GM18517 (cell line): ENCODE data around the gene ATXN7L1.

ENCODE experiments used
- ATAC-seq: cut with Tn5 transposase; IDR thresholded peaks from one replicate; pipeline ENCODE4 v1.9.1; 2021; ENCODE audit warnings: mild to moderate bottlenecking, moderate library complexity; ENCODE audit not compliant: unreplicated experiment

Gene ATXN7L1

DNA sequence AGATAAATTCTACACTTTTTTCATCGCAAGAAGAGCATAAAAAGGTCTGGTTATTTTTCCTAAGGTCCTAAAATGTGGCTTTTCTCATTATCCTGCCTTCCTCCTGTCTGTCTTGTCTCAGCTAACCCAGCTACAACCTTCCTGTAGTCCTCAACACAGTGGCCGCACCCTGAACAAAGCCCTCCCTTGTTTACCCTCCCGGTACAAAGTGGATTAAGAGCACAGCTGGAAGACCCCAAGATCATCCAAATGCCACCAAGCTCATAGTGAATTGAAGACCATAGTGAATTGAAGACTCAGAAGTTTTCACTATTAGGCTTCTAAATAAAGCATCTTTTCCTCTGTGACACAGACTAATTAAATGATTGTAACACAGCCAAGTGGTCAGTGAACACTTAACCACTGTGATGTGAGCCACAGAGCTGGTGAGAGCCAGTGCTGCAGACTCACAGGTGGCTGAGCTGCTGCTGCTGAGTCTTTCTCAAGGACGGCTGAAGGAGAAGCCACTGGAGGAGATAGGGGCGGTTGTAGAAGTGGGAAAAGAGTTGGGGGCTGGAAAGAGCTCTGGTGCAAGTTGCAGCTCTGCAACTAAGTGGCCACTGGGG lies 123.6 kb downstream of the ATXN7L1 start:
- no peak for ATAC-seq

GRCh38 chr7:105751054-105751453 lies 125.3 kb downstream of the ATXN7L1 start:
- ATAC-seq: no peak

- no peak for ATAC-seq
Observed at GRCh38 chr7:105748701-105749100, 127.7 kb downstream of the ATXN7L1 start.

DNA sequence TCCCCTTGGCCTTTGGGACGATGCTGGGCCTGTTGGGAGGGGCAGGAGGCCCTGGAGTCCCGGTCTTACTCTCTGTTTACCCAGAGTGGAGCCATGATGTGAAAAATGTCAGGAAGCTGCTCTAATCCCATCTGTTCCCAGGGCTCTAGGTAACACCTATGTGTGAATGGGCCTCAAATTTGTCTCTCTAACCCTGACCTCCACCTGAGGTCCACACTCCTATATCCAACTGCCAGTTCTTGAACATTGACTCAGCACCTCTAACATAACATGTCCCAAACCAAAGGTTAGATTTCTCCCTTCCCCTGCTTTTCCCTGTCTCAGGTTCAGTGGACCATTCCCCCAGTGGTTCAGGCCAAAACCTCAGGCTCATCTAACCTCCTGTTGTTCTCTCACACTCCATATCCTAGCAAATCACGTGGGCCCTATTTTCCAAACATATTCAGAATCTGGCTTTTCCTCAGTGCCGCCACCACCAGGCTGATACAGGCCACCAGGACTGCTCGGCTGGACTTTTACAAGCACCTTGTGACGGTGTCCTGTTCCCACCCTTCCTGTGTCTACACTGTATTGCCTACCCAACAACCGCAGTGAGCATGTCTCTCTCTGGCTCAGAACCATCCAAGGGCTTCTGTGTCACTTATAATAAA lies 130.6 kb downstream of the ATXN7L1 start:
- no peak for ATAC-seq

GRCh38 chr7:105744258-105744657 lies 132.1 kb downstream of the ATXN7L1 start:
- no peak for ATAC-seq

DNA sequence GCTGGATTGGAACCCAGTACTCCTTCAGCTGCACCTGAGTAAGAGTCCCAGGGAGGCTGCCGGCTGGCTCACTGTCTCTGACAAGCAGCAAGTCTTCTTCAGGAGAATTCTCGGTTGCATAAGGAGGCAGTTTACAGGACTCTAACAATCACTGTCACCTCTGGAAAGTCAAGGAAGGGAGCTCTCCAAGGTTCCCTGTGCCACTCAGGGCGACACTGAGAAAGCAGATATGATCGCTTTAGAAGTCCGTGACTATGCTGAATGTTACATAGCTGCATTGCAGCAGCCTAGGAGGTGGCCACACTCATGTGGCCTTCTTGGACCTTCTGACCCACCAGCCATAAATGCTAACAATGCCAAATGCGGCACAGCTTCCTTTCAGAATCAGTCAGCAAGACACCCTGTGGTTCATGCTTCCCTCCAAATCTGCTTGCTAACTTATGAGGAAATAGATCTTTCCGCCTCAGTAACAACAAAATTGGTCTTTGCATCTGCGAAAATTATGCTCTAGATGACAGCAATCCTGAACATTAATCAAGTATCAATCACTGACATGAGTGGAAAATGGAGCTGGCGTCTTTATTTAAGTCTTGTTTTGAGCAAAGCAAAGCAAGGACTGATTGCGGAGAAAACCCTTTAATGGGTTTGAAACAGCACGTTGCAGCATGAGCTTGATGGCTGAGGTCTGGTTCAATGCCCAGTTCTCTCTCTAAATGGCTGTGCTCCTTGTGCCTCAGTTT lies 132.9 kb downstream of the ATXN7L1 start:
- no peak for ATAC-seq

DNA sequence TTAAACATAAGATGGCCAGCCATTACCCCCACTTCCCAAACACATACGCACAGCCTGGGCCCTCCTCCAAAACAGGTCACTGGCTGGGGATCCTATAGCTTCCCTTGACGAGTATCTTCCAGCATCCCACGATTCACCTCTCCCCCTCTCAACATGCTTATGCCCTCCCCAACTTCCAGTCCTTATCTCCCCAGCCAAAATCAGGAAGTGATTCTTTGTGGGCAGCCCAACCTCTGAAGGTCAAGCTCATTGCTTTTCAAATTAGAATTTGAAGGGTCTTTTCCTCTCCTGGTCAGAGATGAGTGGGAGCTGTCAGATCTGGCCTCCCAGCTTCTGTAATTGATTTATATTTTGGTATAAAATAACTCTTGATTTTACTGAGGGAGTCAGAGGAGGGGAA lies 133.6 kb downstream of the ATXN7L1 start:
- ATAC-seq: no peak

DNA sequence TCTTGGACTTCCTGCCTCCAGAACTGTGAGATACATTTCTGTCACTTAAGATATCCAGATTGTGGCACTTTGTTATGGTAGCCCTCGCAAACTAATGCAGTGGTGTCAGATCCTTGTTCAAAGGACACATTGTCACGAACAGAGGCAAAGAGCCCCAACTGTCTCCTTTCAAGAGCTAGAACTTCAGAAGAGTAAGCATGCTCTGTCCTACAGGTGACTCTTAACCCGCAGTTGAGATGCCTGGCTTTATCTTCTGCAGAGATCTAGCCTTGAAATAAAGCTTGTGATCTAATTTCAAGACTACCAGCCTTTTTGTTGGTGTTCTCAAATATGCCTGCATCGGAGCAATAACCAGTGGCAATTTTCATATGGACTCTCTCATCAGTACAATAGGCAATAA lies 134.4 kb downstream of the ATXN7L1 start:
- ATAC-seq: no peak

GRCh38 chr7:105738133-105738532 lies 138.3 kb downstream of the ATXN7L1 start:
- ATAC-seq: no peak

- ATAC-seq: no peak
Observed at GRCh38 chr7:105734233-105734632, 142.2 kb downstream of the ATXN7L1 start.

DNA sequence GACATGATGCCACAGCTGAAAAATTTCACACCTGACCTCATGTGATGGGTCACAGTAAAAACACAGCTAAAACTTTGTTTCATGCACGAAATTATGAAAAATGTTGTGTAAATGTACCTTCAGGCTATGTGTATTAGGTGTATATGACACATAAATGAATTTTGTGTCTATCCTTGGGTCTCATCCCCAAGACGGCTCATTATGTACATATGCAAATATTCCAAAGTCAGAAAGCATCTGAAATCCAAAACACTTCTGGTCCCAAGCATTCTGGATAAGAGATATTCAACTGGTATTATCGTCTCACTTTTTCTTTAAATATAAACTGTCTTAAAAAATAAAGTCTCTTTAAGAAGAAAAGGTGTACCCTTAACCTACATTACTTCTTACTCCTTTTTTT lies 145.4 kb downstream of the ATXN7L1 start:
- ATAC-seq: no peak

DNA sequence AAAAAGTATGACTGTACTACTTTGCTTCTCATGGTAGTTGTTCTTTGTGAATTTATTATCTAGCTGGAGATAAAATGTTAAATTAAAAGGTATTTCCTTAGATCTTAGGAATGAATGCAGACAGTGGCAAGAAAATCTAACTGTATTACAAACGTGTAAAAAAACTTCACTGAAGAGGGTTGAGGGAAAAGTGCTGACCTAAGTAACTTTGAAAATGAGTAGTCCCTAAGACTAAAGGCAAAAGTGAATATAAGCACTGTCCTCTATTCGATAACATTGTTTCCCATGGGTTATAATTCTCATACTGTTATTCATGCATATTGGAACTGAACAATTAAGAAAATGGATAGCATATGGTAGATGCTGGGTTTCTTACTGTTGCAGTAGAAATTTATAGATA lies 148.4 kb downstream of the ATXN7L1 start:
- no peak for ATAC-seq

- no peak for ATAC-seq
Observed at GRCh38 chr7:105724688-105725087, 151.7 kb downstream of the ATXN7L1 start.

- no peak for ATAC-seq
Observed at GRCh38 chr7:105723572-105723971, 152.8 kb downstream of the ATXN7L1 start.

DNA sequence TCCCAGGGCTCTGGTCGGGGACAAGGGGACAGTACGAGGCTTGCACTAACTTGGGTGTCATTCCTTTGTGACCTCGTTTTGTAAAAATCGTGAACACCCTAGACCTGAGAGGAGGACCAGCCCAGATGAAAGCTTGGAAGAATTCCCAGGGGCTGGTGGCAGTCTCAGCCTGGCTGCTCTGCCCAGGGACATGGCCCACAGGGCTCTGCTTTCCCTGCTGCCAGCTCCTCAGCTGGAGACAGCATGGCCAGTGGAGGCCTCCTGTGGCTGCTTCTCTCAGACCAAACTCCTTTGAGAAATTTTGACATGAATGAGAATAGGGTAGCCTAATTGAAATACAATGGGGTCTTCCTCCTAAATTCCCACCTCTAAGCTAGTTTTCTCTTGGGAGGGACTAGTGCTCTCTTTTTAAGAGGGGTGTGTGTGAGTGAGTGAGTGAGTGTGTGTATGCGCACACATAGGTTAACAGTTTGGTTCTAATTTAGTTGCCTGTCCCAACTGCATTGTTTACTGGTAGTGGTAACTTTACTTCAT lies 154.8 kb downstream of the ATXN7L1 start:
- no peak for ATAC-seq

DNA sequence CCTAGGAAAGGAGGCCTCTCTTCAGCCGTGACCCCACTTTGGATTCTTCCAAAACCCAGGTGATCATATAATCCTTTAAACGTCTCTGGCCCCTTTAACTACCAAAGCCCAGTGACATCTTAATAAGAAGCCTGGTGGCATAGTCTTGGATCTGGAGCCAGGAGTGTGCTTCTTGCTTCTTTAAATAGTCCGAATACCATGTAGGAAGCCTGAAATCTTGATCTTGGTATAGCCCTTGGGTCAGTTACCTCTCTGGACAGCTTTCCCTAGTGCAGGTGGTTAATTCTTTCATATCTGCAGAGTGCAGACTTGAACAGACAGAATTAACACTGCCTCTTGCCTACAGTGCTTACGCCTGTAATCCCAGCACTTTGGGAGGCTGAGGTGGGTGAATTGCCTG lies 156.5 kb downstream of the ATXN7L1 start:
- no peak for ATAC-seq

- no peak for ATAC-seq
Observed at GRCh38 chr7:105719395-105719794, 157.0 kb downstream of the ATXN7L1 start.

DNA sequence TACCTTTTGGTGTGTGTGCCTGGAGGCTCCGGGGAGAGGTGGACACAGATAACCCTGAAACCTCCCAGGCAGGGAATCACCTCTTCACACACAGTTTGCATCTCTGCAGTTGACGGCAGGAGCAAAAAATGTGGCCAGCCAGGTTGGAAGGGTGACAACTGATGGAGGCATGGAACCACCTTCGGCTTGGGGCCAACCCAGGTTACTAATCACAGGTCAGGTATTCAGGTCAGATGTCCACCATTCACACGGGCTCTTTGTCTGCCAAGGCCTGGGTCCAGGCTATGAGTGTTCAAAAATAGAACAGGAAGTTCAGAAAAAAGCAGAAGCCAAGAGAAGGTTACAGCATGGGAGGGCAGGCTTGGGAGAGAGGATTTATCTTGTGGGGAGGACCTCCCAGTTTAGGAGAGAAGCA lies 157.9 kb downstream of the ATXN7L1 start:
- no peak for ATAC-seq

GRCh38 chr7:105715528-105715927 lies 160.9 kb downstream of the ATXN7L1 start:
- ATAC-seq: no peak

- ATAC-seq: no peak
Observed at GRCh38 chr7:105713488-105714465, 162.6 kb downstream of the ATXN7L1 start.

- ATAC-seq: no peak
Observed at GRCh38 chr7:105712877-105713276, 163.5 kb downstream of the ATXN7L1 start.
